HepG2 (cell line): ENCODE measurements around the gene CORO7. TPM values are rescaled to one million over a fixed set of nuclear protein-coding genes. Genes with fewer than 3 reads are reported as not detected.
A peak's percentile ranks its signal among the peaks of the same experiment; 100 is the strongest.

ENCODE experiments used
- ATAC-seq: fragments of 200-7000 bp; cut with Tn5 transposase; 3 replicates; pipeline ENCODE4 v1.9.1; 2020; ENCODE audit warnings: mild to moderate bottlenecking, moderate library complexity
- BruUV-seq: library from RNA; stranded (reverse); fragments of 400-500 nt; replicated peaks from 2 replicates; lab custom pipeline; 2021; lab: Mats Ljungman, UMichigan
- CTCF ChIA-PET: fragments of 300-600 bp; formaldehyde crosslinking; extraction: SDS; loops from one replicate; lab custom pipeline; 2021; ENCODE audit warnings: low total read pairs, inconsistent platforms, low intra/inter-chr PET ratio; lab: Yijun Ruan, JAX
- POLR2A ChIA-PET: fragments of 350-600 bp; sonication (Branson Sonifier 250); formaldehyde crosslinking; loops from one replicate; lab custom pipeline; 2020; ENCODE audit warnings: antibody characterized with exemption, inconsistent platforms; lab: Yijun Ruan, JAX
- DNase-seq: peaks from one replicate; pipeline ENCODE4 v3.0.0-alpha.2; 2015; ENCODE audit warnings: low spot score
- FAIRE-seq: peaks from 3 replicates; lab custom pipeline; 2011; peaks lifted over from hg19 to GRCh38; lab: Jason Lieb, UNC
- H2AFZ ChIP-seq: one replicate; pipeline ENCODE4 v1.6.1; 2011; ENCODE audit warnings: low read length, inconsistent platforms
- H3K27ac ChIP-seq: fragments of 300-600 bp; 3 replicates; pipeline ENCODE4 v1.8.0; 2011; ENCODE audit warnings: mixed run types, mild to moderate bottlenecking, mixed read lengths, low read length, inconsistent platforms; ENCODE audit not compliant: insufficient read depth; ENCODE audit errors: extremely low read length
- H3K27me3 ChIP-seq, 2 experiments: fragments of 200-600 bp in 1 of 2; 2 replicates in 1 of 2; 3 replicates in 1 of 2; pipeline versions ENCODE4 v1.6.0 to v1.8.0; 2011; ENCODE audit warnings: low read length in 2 of 2, mild to moderate bottlenecking in 2 of 2, moderate library complexity in 2 of 2, inconsistent platforms in 1 of 2; ENCODE audit not compliant: insufficient read depth in 2 of 2, control insufficient read depth in 1 of 2
- H3K36me3 ChIP-seq, 2 experiments: fragments of 200-600 bp in 1 of 2; replicated peaks in 1 of 2; 2 replicates in 1 of 2; 3 replicates in 1 of 2; pipeline versions ENCODE4 v1.5.1 to v1.8.0; 2011; ENCODE audit warnings: low read length in 2 of 2, inconsistent platforms in 1 of 2; ENCODE audit not compliant: insufficient read depth in 2 of 2, control insufficient read depth in 1 of 2
- H3K4me1 ChIP-seq: 2 replicates; pipeline ENCODE4 v1.5.1; 2012; ENCODE audit warnings: low read length, inconsistent platforms; ENCODE audit not compliant: insufficient read depth
- H3K4me2 ChIP-seq: 2 replicates; pipeline ENCODE4 v1.6.0; 2011; ENCODE audit warnings: low read depth, low read length, inconsistent platforms
- H3K4me3 ChIP-seq, 3 experiments: fragments of 200-600 bp in 1 of 3; sonication (generic), shearing (Covaris generic) in 1 of 3; replicated peaks in 1 of 3; 2 replicates each; pipeline ENCODE4 v1.5.1; 2011 to 2016; ENCODE audit warnings: low read length in 3 of 3, inconsistent platforms in 2 of 3, low read depth in 2 of 3, mild to moderate bottlenecking in 2 of 3, control low read depth in 1 of 3, mixed read lengths in 1 of 3; ENCODE audit not compliant: insufficient read depth in 1 of 3
- H3K79me2 ChIP-seq: one replicate; pipeline ENCODE4 v1.6.1; 2011; ENCODE audit warnings: low read length, inconsistent platforms; ENCODE audit not compliant: insufficient read depth
- H3K9ac ChIP-seq: 2 replicates; pipeline ENCODE4 v1.6.0; 2011; ENCODE audit warnings: mild to moderate bottlenecking, low read depth, low read length, inconsistent platforms; ENCODE audit not compliant: insufficient read depth
- H3K9me3 ChIP-seq: 2 replicates; pipeline ENCODE4 v1.5.1; 2012; ENCODE audit warnings: mild to moderate bottlenecking, low read length
- H4K20me1 ChIP-seq: 2 replicates; pipeline ENCODE4 v1.6.0; 2011; ENCODE audit warnings: inconsistent platforms, mild to moderate bottlenecking, low read length, moderate library complexity; ENCODE audit not compliant: insufficient read depth
- AGO2 ChIP-seq: fragments of 200-400 bp; formaldehyde crosslinking; optimal IDR thresholded peaks from 2 replicates; pipeline ENCODE3; 2017; ENCODE audit warnings: mild to moderate bottlenecking, low read depth, low read length, moderate library complexity
- SPEN ChIP-seq: sonication (generic); formaldehyde crosslinking; IDR thresholded peaks from 2 replicates; pipeline ENCODE4 v1.5.1; 2020; ENCODE audit warnings: low read depth, mild to moderate bottlenecking, missing genetic modification reagents
- TMF1 ChIP-seq: sonication (generic); formaldehyde crosslinking; IDR thresholded peaks from 2 replicates; pipeline ENCODE4 v1.8.1; 2022; ENCODE audit warnings: low read depth, missing genetic modification reagents
- ZNF451 ChIP-seq: sonication (generic); formaldehyde crosslinking; IDR thresholded peaks from 2 replicates; pipeline ENCODE4 v1.5.0; 2020; ENCODE audit warnings: mild to moderate bottlenecking, missing genetic modification reagents
- ZNF549 ChIP-seq: sonication (generic); formaldehyde crosslinking; IDR thresholded peaks from 2 replicates; pipeline ENCODE4 v1.5.0; 2020; ENCODE audit warnings: missing genetic modification reagents
- ZNF790 ChIP-seq: sonication (generic); formaldehyde crosslinking; IDR thresholded peaks from 2 replicates; pipeline ENCODE4 v1.8.0; 2022; ENCODE audit warnings: missing genetic modification reagents, mild to moderate bottlenecking, borderline replicate concordance
- ZSCAN25 ChIP-seq: sonication (generic); formaldehyde crosslinking; IDR thresholded peaks from 2 replicates; pipeline ENCODE4 v1.8.0; 2022; ENCODE audit warnings: mild to moderate bottlenecking, missing genetic modification reagents
- ZSCAN31 ChIP-seq: sonication (generic); formaldehyde crosslinking; IDR thresholded peaks from 2 replicates; pipeline ENCODE4 v1.5.0; 2020; ENCODE audit warnings: low read depth, mild to moderate bottlenecking, missing genetic modification reagents
- WGBS: methylation state at CpG from one replicate; pipeline ENCODE4 v1.1.6; 2017; ENCODE audit warnings: low lambda C conversion rate; 5-methylcytosine and 5-hydroxymethylcytosine counted together
- in situ Hi-C: cut with HindIII; loops from 2 replicates; pipeline ENCODE4 v1.10.0; 2017; ENCODE audit warnings: low pct_unique_long_range_greater_than_20kb; ENCODE audit not compliant: extremely low pct_ligation_motif_present
- intact Hi-C: fragments of 100-400 bp; cut with micrococcal nuclease; formaldehyde crosslinking; loops from one replicate; pipeline ENCODE4 v1.10.0; 2022; ENCODE audit not compliant: unreplicated experiment
- polyA plus RNA-seq, 8 experiments: library from polyadenylated mRNA; depleted of rRNA in 3 of 8; stranded (reverse) in 7 of 8; unstranded in 1 of 8; fragments of >200 nt; fragmentation: Illumina TruSeq in 4 of 8; extraction: Trizol in 4 of 8; gene quantifications; 2 replicates each; pipeline versions ENCODE4 v1.2.1 to v1.2.3, GENCODE V29; 2011 to 2016; ENCODE audit warnings: low read depth in 4 of 8, missing spikeins in 1 of 8, mixed read lengths in 1 of 8; ENCODE audit not compliant: insufficient read depth in 1 of 8
- total RNA-seq, 5 experiments: library from RNA; depleted of rRNA; stranded (reverse); fragments of >200 nt; fragmentation: Illumina TruSeq; extraction: Trizol; gene quantifications; 2 replicates each; pipeline ENCODE4 v1.2.3, GENCODE V29; 2016; ENCODE audit warnings: low read depth in 1 of 5
- TF ChIP-seq, protein P1 (sequence below): sonication (generic); formaldehyde crosslinking; IDR thresholded peaks from 2 replicates; pipeline ENCODE4 v1.4.0; 2020; ENCODE audit warnings: missing genetic modification reagents
- TF ChIP-seq, protein P2 (sequence below): sonication (generic); formaldehyde crosslinking; IDR thresholded peaks from 2 replicates; pipeline ENCODE4 v1.4.0; 2020; ENCODE audit warnings: mild to moderate bottlenecking, missing genetic modification reagents, borderline replicate concordance
- TF ChIP-seq, protein P3 (sequence below): sonication (generic); formaldehyde crosslinking; IDR thresholded peaks from 2 replicates; pipeline ENCODE4 v1.4.0; 2020; ENCODE audit warnings: low read depth, mild to moderate bottlenecking, missing genetic modification reagents

Gene CORO7
- total and polyA plus RNA-seq, 2 of the 13 experiments (the other 11 are each of a cell fraction or from before 2014, with no cell fraction given): 9.9 to 14.3 TPM

DNA sequence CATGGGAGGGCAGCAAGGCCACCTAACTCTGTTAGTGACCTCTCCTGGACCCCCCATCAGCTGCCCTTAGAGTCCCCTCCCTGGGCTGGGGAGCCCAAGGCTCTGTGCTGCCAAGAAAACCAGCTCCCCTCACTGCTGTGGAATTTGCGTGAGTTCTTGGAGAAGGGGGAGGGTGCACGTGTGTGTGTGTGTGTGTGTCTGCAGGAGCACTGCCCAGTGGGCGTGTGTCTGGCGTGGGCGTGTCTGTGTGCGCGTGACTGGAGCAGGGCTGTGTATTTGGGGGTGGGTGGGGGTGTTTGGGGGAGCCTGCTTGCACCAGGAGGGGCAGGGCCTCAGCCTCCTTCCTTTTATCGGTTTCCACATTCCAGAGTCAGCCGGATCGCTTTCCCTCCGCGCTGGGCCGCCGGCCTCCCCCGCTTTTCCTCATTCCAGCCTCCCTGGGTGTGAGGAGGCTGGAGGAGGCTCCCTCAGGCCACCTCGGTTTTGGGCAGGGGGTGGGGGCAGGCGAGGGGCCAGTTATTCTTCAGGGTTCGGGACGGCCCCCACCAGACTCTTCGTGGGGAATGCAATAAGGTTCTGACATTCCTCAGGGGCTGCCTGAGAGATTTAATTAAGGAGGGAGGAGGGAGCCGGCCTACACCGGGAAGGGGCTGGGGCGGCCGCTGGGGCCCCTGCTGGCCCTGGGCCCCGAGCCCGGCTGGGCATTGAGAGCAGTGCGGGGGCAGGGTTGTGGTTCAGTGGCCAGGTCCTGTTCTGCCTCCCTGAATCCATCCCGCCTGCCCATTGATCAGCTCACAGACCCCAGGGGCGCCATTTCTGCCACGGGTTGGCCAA lies 42.3 kb downstream of the CORO7 start (continued):
- no peak for TF ChIP-seq ZNF451
- TF ChIP-seq, protein P1, sequence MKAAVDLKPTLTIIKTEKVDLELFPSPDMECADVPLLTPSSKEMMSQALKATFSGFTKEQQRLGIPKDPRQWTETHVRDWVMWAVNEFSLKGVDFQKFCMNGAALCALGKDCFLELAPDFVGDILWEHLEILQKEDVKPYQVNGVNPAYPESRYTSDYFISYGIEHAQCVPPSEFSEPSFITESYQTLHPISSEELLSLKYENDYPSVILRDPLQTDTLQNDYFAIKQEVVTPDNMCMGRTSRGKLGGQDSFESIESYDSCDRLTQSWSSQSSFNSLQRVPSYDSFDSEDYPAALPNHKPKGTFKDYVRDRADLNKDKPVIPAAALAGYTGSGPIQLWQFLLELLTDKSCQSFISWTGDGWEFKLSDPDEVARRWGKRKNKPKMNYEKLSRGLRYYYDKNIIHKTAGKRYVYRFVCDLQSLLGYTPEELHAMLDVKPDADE (CRISPR knock-in tag): no peak
- TF ChIP-seq, all 625 proteins: peak for 9

DNA sequence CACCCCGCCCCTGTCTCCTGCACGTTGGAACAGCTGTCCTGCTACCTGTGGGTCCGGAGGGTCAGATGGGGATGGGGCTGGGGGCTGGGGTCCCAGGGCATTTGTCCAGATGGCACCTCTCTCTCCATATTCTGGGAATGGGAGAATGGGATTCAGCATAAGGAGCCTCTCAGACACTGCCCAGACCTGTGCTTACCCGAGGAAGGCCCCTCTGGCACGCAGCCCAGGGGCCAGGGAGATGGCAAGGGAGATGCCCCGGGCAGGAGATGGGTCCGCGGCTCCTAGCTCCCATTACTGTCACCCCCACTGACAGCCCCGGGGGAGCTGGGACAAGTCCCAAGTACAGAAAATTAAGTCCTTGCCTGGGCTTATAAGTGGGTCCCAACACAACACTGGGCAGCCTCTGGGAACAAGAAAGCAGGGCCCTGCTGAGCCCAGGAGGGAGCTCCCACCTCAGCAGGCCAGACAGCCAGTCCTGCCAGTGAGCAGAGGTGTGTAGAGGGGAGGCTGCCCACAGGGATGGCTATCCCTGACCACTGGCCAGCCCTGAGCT lies 43.0 kb downstream of the CORO7 start:
- Histone ChIP-seq H3K4me2 (peak overlapping the region; percentile 86), H3K4me3 (peak overlapping the region; percentile 76 to 92 (median 82))
- TF ChIP-seq SPEN (CRISPR knock-in tag) (no peak), ZNF790 (no peak), TMF1 (CRISPR knock-in tag) (0 out of 2 replicates have a peak, but pooled peaks have one; percentile 4), ZSCAN31 (peak; percentile 24; the same call in 1 of the 2 replicates), AGO2 (peak; percentile 67), ZNF549 (CRISPR knock-in tag) (no peak), ZSCAN25 (peak; percentile 31; the same call in 1 of the 2 replicates)
- TF ChIP-seq, protein P2, sequence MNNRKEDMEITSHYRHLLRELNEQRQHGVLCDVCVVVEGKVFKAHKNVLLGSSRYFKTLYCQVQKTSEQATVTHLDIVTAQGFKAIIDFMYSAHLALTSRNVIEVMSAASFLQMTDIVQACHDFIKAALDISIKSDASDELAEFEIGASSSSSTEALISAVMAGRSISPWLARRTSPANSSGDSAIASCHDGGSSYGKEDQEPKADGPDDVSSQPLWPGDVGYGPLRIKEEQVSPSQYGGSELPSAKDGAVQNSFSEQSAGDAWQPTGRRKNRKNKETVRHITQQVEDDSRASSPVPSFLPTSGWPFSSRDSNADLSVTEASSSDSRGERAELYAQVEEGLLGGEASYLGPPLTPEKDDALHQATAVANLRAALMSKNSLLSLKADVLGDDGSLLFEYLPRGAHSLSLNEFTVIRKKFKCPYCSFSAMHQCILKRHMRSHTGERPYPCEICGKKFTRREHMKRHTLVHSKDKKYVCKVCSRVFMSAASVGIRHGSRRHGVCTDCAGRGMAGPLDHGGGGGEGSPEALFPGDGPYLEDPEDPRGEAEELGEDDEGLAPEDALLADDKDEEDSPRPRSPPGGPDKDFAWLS (CRISPR knock-in tag): 0 out of 2 replicates have a peak, but pooled peaks have one; percentile 14
- TF ChIP-seq, protein P3, sequence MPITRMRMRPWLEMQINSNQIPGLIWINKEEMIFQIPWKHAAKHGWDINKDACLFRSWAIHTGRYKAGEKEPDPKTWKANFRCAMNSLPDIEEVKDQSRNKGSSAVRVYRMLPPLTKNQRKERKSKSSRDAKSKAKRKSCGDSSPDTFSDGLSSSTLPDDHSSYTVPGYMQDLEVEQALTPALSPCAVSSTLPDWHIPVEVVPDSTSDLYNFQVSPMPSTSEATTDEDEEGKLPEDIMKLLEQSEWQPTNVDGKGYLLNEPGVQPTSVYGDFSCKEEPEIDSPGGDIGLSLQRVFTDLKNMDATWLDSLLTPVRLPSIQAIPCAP (CRISPR knock-in tag): no peak

More for the DNA sequence above, 43.0 kb downstream of the CORO7 start:
- no peak for ATAC-seq
- ChIA-PET CTCF (interaction anchor here (1.3 kb wide), 1 partner anchor 29 kb away, joined by 3 read pairs; no protein-coding TSS in a partner anchor), POLR2A (interaction anchor here (0.9 to 2.3 kb wide), 12 partner anchors 9 to 493 kb away, joined by 3 to 21 read pairs (median 6); partner anchors contain the start of genes CREBBP and PAM16)
- intact Hi-C loops (loop anchor here (2.0 kb wide), 1 partner anchor 15 kb away; no protein-coding TSS in a partner anchor), in situ Hi-C loops (no loop called here)
- H3K79me2 ChIP-seq: peaks cover 50% of the 10 kb centered on the region
- no CpG with 5 or more reads among the region's 9 CpGs for WGBS
- no TSS peak for BruUV-seq
- DNase-seq: no peak
- H3K27ac ChIP-seq: peak overlapping the region; percentile 83
- H3K4me1 ChIP-seq: peaks cover 86% of the 10 kb centered on the region
- no peak overlapping the region for H2AFZ ChIP-seq
- H4K20me1 ChIP-seq: peaks cover 37% of the 10 kb centered on the region
- no peaks in the 10 kb centered on the region for H3K9me3 ChIP-seq
- no peaks in the 10 kb centered on the region for H3K27me3 ChIP-seq
- peaks cover 0 to 2% of the 10 kb centered on the region in 2 experiments; a peak in 1 of 5 replicates for H3K36me3 ChIP-seq
- FAIRE-seq: no peak
- peak overlapping the region; percentile 42; the same call in 1 of the 2 replicates for H3K9ac ChIP-seq
